Activated CD8-positive, alpha-beta memory T cell treated with anti-CD3 and anti-CD28 coated beads, Interleukin-2, amount 50 U/mL, for 24 hours (primary cell): ENCODE measurements around the gene LDLRAD3.

Experiments used
- DNase-seq: peaks from one replicate; pipeline ENCODE4 v3.0.0-alpha.2; 2020; ENCODE audit errors: extremely low read depth

The LDLRAD3 gene

DNA sequence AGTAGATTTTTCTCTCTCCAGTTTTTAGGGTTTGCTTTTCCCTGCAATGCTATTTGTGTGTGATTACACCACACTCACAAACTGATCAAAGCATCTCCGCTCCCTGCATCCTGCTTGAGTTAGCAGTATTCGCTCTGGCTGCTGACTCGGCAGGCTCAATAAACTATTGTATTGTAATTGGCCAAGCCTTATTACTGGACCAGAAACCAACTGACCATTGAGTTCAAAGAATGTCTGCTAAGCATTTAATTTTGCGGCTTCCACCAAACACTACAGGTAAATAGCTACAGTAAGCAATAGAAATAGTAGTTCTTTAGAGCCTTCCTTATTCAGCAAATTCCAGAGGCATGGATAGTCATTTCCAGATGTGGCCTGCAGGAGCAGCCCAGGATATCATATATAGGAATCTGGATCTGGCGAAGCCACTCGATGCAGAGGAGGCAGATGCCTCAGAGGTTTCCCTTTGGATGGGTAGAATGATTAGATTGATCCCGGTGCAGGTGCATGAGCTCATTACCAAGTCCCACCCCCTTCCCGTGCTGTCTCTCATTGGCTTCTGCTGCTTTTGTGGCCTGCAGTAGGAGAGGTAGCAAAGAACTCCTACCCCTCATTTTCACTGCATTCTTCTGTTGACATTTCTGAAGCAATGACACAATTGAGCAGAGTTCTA is 268.0 kb downstream of the LDLRAD3 start:
- no peak for DNase-seq

DNA sequence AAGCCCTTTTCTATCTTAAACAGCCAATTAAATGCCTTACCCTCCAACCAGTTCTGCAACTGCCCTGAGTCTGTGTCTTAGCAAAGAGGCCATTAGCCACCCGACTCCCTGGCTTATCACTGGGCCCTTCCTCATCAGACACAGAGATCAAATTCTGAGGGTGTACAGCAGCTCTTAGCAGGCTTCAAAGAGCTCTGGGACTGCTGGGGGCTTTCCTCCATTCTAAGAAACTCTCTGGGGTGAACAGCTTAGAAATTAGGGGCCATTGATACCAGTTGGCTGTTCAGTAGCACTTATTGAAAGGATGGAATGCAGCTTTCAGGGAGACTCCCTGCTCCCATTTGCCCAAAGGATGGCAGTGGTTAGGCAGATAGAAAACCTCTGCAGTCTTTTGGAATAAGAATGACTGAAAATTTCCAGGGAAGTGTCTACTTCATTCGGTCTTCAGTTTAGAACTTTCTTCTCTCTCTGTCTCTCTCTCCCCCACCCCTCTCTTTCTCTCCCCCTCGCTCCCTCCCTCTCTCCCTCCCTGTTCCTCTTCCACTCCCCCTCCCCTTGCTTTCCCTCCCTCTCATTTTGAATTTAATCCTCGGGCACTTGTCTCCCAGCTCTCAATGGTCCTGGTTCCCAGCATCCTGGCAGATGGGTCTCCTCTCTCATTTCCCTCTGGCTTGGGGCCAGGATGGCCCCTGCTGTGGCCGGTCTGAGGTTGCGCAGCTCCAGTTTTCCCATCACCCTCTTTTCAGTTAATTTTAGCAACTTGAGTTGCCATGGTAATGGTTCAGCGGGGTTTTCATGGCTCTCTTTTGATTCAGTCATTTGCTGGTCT is 268.9 kb downstream of the LDLRAD3 start:
- DNase-seq = no peak

DNA sequence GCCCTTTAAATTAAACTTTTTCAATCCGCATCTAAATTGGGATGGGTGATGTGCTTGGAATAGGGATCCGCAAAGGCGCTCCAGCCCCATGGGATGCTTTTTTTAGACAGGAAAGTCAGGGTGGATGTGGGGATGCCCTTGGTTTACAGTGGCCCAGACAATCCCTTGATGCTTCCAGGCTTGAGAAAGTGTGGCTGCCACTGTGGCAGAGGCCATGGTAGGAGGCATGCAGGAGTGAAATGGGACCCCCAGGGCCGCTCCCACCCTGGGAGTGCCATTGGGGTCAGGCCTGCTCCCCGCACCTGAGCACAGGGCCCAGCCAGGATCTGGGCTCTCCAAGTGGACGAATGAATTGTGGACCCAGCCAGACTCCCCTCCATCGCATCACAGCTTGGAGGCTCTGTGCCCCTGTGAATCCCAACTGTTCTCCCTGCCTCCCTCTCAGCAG is 269.6 kb downstream of the LDLRAD3 start:
- DNase-seq = no peak

DNA sequence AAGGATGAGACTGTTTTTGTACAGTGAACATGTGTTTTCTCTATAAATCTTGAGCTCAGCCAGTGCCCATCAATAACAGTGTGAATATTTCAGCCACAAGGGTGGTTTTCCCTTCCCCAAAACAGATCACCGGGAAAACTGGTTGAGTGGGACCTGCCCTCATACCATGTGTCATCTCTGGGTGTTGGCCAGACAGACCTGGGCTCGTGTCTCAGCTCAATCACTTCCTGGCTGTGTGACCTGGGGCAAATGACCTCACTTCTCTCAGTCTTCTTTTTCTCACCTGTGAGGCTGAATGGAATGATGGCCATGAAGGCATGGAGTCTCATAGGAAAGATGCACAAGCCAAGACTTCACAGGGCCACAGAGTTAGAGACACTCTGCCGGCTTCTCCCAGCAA is 270.6 kb downstream of the LDLRAD3 start:
- no peak for DNase-seq

DNA sequence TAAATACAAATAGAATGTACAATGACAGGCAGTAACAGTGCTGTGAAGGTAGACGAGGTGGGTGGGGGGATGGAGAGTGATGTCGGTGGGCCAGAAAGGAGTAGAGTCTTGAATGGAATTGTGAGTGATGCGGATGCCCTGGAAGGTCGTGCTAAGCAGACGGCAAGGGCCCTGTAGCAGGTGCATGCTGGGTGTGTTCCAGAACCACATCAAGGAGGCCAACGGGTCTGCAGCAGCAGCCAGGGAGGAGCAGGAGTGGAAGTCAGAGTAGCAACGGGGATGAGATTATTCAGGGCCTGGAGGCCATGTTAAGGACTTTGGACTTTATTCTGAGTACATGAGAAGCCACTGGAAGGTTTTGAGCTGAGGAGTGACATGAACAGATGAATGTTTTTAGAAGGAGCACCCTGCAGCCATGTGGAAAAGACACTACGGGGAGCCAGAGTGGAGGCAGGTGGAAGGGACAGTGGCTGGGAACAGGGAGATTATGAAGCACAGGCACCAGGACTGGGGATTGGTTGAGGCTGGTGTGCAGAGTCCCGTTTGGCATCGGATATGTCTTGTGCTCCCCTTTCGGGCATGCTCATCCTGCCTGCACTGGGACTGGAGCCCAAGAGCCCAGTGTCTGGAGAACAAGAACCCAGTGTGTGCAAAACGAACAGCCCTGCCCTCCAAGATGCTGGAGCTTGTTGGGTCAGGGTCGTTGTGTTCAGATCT is 271.3 kb downstream of the LDLRAD3 start:
- no peak for DNase-seq

DNA sequence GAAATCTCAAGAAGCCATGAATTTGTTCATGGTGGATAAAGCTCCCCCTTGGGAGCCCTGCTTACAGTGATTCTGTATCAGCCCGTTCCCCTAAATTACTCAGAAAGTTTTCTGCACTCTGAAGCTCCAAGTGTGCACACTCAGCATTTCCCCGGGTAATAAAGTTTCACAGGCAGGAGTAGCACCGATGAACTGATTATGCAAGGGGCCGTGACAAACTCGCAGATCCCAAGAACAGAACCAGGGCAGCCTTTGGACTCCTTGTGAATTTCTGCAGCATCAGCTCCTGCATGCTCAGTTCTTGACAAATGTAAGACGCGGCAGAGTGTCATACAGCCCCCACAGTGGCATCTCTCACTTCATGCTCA is 271.8 kb downstream of the LDLRAD3 start:
- no peak for DNase-seq

DNA sequence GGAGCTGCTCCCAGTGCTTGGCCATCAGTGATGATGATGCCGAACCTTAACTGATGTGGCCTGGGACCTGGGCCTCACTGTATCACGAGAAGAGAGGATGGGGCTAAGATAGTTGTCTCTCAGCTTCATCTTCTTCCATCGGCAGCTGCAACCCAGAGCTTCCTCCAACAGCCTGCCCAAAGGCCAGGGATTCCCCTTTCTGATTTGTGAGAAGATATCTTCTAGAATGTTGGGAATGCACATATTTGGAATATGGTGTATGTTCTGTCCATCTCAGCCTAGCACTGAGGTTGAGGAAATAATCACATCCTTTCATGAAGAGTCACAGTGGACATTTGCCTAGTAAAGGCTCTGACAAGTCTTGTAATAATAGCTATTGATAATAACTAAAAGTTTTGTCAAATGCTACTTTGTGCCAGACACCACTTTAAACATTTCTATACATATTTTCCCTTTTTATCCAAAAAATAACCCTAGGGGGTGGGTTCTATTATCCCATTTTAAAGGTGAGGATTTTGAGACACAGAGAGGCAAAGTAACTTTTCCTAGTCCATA is 272.3 kb downstream of the LDLRAD3 start:
- no peak for DNase-seq

DNA sequence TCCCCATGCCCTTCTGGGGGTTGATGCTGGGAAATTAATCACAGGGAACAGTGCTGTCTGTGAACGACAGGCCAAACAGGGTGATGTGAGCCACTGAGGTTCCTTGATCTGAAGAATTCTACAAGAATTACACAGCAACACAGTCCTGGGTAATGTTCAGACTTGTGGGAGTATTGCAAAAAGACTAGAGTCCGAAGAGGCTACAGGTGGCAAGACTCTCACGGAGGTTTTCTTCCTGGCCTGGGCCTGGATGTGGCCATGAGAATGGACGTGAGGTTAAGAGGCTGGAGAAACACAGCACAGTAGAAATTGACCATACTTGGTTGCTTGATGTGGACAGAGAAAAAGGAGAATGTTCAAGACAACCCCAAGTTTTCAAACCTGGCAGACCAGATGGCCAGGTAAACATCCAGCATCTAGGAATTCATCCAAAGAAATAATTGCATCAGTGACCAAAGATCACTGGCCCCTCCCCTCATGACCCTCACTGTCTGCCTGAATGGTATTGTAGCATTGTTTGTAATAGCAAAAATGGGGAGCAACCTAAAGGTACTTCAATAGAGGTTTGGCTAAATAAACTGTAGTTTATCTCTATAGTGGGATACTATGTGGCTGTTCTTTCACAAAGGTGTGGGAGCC is 274.5 kb downstream of the LDLRAD3 start:
- DNase-seq = no peak

DNA sequence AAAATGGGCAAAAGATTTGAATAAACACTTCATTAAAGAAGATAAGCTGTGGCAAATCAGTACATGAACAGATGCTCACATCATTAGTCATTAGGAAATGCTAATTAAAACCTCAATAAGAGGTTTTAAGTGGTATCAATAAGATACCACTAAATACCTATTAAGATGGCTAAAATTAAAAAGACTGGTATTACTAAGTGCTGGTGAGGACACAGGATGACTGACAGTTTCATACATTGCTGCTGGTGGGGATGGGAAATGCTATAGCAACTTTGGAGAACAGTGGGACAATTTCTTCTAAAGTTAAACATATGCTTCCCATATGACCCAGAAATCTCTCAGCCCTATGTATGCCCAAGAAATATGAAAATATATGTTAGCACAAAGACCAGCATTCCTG is 276.1 kb downstream of the LDLRAD3 start:
- no peak for DNase-seq

DNA sequence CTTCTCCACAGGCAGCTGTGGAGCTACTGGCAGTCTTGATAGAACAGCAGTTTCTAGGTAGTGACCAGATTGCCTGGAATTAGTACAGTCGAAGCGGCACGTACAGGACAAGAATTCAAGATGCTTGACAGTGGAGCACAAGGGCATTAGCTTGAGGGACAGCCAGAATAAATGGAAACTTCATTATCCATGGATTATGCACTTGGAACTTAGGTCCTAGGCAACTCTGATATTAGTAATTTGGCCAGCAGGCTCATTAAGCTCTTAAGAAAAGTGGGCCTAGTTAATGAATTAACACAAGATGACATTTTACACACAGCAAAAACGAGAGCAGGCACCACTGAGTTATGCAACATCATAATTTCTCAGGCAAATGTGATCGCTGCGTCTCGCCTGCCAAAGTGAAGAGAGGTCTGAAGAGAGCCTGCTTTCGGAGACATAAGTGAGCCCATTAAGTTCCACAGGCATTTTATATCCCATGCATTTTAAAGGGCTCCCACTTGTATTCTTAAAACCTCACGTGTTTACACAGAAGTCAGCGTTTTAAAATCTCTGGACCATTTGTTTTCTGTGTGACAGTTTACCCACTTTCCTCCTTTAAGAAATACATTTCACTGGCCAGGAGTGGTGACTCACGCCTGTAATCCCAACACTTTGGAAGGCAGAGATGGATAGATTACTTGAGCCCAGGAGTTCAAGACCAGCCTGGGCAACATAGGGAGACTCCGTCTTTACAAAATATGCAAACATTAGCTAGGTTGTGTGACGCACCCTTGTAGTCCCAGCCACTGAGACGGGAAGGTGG is 279.2 kb downstream of the LDLRAD3 start:
- no peak for DNase-seq

DNA sequence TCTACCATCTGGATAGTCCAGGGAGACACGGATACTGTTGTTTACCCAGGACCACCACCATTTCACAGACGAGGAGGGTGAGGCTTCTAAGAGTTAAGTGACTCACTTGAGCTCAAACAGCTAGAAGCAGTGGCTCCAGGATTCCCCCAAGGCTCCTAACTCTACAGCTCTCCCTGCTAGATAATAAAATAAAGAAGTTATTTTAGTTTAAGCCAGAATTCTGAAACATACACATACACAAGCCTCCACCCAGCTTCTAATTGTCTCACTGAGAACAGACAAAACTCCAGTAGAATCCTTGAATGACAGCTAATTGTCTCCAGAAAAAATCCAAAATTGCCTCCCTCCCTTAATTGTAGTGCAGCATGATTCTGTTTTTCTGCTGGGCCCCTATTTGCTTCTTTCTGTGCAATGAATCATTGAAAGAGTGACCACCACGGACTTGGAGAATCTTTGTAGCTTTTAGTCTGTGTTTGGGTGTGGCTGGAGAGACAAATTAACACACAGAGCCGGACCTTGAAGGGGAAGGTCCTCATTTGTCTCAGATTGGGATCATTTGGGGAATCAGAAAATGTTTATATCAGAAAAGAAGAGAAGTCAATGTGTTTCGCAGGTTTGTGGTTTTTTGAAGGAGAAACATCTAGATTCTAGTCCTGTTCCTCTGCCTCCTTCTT is 280.5 kb downstream of the LDLRAD3 start:
- no peak for DNase-seq

DNA sequence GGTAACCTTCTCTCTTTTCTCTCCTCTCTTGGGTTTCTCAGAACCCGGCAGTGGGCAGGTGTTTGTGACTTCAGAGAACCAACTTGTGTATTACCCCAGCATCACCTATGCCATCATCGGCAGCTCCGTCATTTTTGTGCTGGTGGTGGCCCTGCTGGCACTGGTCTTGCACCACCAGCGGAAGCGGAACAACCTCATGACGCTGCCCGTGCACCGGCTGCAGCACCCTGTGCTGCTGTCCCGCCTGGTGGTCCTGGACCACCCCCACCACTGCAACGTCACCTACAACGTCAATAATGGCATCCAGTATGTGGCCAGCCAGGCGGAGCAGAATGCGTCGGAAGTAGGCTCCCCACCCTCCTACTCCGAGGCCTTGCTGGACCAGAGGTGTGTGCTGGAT is 283.2 kb downstream of the LDLRAD3 start:
- DNase-seq = no peak

DNA sequence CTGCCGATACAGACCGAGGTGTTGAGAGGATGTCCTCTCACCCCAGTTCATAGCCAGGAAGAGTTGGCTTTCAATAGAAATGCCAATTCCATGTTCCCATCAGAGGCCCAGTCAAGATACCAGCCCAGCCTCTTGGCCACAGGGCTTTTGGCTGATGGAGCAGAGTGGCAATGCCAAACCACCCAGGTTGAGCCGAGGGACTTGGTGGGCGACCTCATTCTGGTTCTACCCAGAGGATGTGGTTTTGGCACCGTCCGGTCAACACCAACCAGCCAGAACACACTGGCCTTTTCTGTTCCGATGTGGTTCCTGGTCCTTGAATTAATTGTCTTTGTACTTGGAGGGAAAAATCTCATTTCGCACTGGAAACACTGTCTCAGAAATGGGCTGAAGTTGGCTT is 284.8 kb downstream of the LDLRAD3 start:
- DNase-seq = no peak

DNA sequence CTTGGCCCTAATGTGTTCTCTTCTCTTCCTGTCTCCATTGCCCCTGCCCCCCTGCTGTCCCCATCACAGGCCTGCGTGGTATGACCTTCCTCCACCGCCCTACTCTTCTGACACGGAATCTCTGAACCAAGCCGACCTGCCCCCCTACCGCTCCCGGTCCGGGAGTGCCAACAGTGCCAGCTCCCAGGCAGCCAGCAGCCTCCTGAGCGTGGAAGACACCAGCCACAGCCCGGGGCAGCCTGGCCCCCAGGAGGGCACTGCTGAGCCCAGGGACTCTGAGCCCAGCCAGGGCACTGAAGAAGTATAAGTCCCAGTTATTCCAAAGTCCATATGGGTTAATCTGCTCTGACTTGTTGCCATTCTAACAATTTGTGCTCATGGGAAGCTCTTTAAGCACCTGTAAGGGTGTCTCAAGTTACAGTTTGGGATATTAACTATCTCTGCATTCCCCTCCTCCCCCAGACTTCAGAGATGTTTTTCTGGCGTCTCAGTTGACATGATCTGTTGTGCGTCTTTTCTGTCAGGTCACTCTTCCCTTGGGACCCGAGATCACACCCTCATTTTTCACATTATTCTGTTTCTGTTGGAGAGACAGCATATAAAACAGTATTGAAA is 285.3 kb downstream of the LDLRAD3 start:
- no peak for DNase-seq

DNA sequence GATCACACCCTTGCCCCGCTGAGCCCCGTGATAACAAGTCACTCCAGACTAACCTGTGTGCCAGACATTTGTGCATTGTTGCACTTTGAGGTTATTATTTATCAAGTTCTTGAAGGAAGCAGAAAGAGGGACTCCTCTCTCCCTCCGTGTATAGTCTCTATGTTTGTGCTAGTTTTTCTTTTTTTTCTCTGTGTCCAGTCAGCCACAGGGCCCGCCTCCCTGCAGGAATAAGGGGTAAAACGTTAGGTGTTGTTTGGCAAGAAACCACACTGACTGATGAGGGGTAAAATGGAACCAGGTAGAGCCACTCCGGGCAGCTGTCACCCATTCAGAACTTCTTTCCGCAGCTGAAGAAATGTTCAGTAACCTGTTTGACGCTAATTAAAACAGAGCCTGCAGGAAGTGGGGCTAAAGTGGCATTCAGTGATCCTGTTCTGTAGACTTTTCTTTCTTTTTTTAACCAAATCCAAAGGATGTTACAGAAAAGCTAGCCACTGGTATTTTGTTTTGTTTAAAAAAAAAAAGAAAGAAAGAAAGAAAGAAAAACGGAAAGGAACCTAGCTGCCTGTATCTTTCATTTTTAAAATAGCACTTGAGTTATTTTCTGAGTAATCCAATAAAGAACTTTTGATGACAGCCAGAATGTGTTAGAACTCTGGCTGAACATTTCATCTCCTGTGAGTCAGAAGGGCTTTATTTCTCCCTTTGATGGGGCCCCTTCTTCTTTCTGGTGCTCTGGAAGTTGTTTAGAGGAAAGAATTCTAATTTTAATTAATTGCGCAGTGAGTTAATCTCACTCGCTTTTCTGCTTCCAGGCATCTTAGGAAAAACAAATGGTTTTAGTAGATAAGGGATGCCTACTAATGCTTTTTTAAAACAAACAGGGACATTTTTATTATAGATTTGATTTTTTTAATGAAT is 287.2 kb downstream of the LDLRAD3 start:
- no peak for DNase-seq

DNA sequence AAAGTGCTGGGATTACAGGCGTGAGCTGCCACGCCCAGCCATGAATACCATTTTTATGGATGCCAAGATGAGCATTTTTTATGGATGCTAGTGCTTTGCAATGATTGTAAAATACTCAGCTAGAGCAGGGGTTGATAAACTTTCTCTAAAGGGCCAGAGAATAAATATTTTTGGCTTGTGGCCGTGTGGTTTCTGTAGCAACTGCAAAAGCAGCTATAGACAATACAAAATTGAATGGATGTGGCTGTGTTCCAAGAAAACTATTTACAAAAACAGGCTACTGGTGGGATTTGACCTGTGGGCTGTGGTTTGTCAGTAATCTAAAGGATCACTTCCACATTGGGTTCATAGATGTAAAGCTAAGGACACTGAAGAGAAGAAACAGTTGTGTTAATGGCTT is 289.3 kb downstream of the LDLRAD3 start:
- no peak for DNase-seq

DNA sequence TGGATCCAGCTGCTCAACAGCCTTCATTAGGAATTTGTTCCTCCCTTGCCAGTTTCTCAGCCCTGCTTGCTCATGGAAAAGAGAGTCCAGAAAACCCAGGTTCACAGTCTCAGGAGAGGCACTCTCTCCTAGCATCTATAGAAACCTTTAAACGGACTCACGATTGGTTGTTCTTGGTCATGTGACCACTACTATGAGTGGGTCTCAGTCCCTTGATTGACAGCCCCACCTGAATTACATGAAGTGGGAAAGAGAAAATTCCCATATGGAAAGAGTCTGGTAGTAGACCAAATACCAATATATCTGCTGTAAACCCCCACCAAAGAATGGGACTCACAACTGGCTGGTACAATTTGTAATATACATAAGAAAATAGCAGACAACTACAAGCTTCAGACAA is 291.0 kb downstream of the LDLRAD3 start:
- no peak for DNase-seq

DNA sequence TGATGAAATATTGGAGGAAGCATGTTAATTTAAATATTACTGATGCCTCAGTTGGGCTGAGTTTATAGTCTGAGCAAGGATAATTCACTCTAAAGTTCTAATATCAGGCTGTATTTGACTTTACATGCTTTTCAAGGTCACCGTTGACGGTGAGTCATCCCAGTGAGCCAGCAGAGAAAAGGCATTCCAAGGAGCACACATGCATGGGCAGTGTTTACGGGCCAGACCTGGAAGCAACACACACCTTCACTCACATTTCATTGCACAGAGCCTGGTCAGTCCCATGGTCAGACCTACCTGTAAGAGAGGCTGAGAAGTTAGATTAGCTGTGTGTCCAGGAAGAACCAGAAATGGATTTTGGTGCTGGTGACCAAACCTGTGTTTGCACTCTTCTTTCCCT is 291.9 kb downstream of the LDLRAD3 start:
- no peak for DNase-seq

DNA sequence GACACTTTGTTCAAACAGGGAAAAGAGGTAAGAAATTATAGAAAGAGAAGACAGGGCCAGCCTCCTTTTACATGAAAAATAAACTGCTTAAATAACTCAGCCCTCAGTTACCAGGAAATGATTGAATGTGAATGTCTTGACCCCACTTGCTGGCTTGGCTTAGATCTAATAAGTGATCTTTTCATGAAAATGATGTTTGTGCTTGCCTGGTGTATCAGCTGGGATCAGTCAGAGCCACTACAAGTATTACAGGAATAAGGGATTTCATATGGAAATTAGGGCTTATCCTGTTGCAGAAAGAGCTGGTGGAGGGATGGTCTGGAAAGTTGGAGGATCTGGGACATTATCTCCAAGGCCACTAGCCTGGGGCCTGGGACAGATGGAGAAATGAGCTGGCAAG is 293.5 kb downstream of the LDLRAD3 start:
- DNase-seq = no peak
